K562 (cell line): ENCODE results near the gene AFF1. TPM values are rescaled to one million over a fixed set of nuclear protein-coding genes. Genes with fewer than 3 reads are reported as not detected.

Experiments used
- ATAC-seq: fragments of 200-7000 bp; cut with Tn5 transposase; 3 replicates; pipeline ENCODE4 v1.9.1; 2020; ENCODE audit warnings: moderate library complexity
- BruUV-seq: library from RNA; stranded (reverse); fragments of 400-500 nt; replicated peaks from 2 replicates; lab custom pipeline; 2021; lab: Mats Ljungman, UMichigan
- CTCF ChIA-PET: fragments of 300-600 bp; formaldehyde crosslinking; extraction: SDS; loops from one replicate; lab custom pipeline; 2021; ENCODE audit warnings: low intra/inter-chr PET ratio; lab: Yijun Ruan, JAX
- POLR2A ChIA-PET: fragments of 300-600, 350-650 bp; sonication (Branson Sonifier 250); formaldehyde crosslinking; extraction: SDS; loops from one replicate; lab custom pipeline; 2021; ENCODE audit warnings: antibody characterized with exemption, inconsistent platforms; lab: Yijun Ruan, JAX
- DNase-seq, 4 experiments: peaks; one replicate each; pipeline versions ENCODE4 v3.0.0 to v3.0.0-alpha.2; 2011 to 2018; ENCODE audit warnings: low spot score in 3 of 4, mixed read lengths in 3 of 4; ENCODE audit errors: extremely low read depth in 1 of 4
- FAIRE-seq: peaks from 2 replicates; lab custom pipeline; 2011; peaks lifted over from hg19 to GRCh38; lab: Jason Lieb, UNC
- H2AFZ ChIP-seq: 2 replicates; pipeline ENCODE4 v1.6.0; 2011; ENCODE audit warnings: low read depth, low read length, control low read depth, inconsistent platforms
- H3K27ac ChIP-seq: fragments of 200-600 bp; 3 replicates; pipeline ENCODE4 v1.8.0; 2011; ENCODE audit warnings: low read depth, mild to moderate bottlenecking, control low read depth, inconsistent platforms, low read length, moderate library complexity, mixed read lengths; ENCODE audit errors: extremely low read depth
- H3K27me3 ChIP-seq, 2 experiments: fragments of 300-600 bp in 1 of 2; 2 replicates in 1 of 2; 3 replicates in 1 of 2; pipeline versions ENCODE4 v1.6.0 to v1.8.0; 2011; ENCODE audit warnings: inconsistent platforms in 2 of 2, low read length in 2 of 2, mild to moderate bottlenecking in 1 of 2, mixed read lengths in 1 of 2, moderate library complexity in 1 of 2; ENCODE audit not compliant: control insufficient read depth in 2 of 2, insufficient read depth in 2 of 2
- H3K36me3 ChIP-seq: fragments of 300-600 bp; 3 replicates; pipeline ENCODE4 v1.8.0; 2011; ENCODE audit warnings: mild to moderate bottlenecking, low read length, inconsistent platforms; ENCODE audit not compliant: control insufficient read depth, insufficient read depth
- H3K4me1 ChIP-seq, 2 experiments: fragments of 200-600 bp in 1 of 2; replicated peaks in 1 of 2; 2 replicates in 1 of 2; 3 replicates in 1 of 2; pipeline versions ENCODE4 v1.5.1 to v1.8.0; 2011; ENCODE audit warnings: inconsistent platforms in 2 of 2, low read length in 2 of 2, mild to moderate bottlenecking in 1 of 2, mixed read lengths in 1 of 2, moderate library complexity in 1 of 2; ENCODE audit not compliant: control insufficient read depth in 2 of 2, insufficient read depth in 2 of 2
- H3K4me2 ChIP-seq: 2 replicates; pipeline ENCODE4 v1.6.1; 2011; ENCODE audit warnings: low read length, control low read depth, inconsistent platforms, mixed read lengths; ENCODE audit not compliant: insufficient read depth
- H3K4me3 ChIP-seq: fragments of 200-600 bp; sonication (generic), shearing (Covaris generic); 2 replicates; pipeline ENCODE4 v1.5.1; 2016; ENCODE audit warnings: control low read depth, inconsistent platforms
- H3K79me2 ChIP-seq: fragments of 200-600 bp; 3 replicates; pipeline ENCODE4 v1.8.0; 2011; ENCODE audit warnings: low read length, inconsistent platforms; ENCODE audit not compliant: control insufficient read depth, insufficient read depth
- H3K9ac ChIP-seq, 2 experiments: 2 replicates each; pipeline versions ENCODE4 v1.6.0 to v1.6.1; 2011; ENCODE audit warnings: low read depth in 2 of 2, low read length in 2 of 2, control low read depth in 1 of 2, inconsistent platforms in 1 of 2, mild to moderate bottlenecking in 1 of 2, mixed read lengths in 1 of 2; ENCODE audit not compliant: insufficient read depth in 1 of 2
- H3K9me1 ChIP-seq: one replicate; pipeline ENCODE4 v1.6.0; 2011; ENCODE audit warnings: inconsistent platforms, mild to moderate bottlenecking, low read length, moderate library complexity; ENCODE audit not compliant: control insufficient read depth, insufficient read depth
- H3K9me3 ChIP-seq: replicated peaks from 2 replicates; pipeline ENCODE4 v1.5.1; 2011; ENCODE audit warnings: low read depth, low read length, inconsistent platforms; ENCODE audit not compliant: control insufficient read depth, insufficient read depth
- H4K20me1 ChIP-seq: replicated peaks from 2 replicates; pipeline ENCODE4 v1.6.1; 2011; ENCODE audit warnings: low read length, inconsistent platforms, mixed read lengths; ENCODE audit not compliant: control insufficient read depth, insufficient read depth
- NFE2 ChIP-seq: IDR thresholded peaks from 2 replicates; pipeline ENCODE4 v1.6.1; 2014; ENCODE audit warnings: antibody characterized with exemption, low read depth
- PRMT5 ChIP-seq: sonication (generic); formaldehyde crosslinking; IDR thresholded peaks from 2 replicates; pipeline ENCODE4 v1.5.0; 2020; ENCODE audit warnings: missing genetic modification reagents
- TBP ChIP-seq: optimal IDR thresholded peaks from 2 replicates; pipeline ENCODE3; 2011; ENCODE audit warnings: low read depth, low read length, improper control_type of control experiment
- ZNF449 ChIP-seq: fragments of 250-450 bp; sonication (Bioruptor Pico); IDR thresholded peaks from 2 replicates; pipeline ENCODE4 v1.8.0; 2022; ENCODE audit warnings: moderate library complexity, mild to moderate bottlenecking, inconsistent platforms
- WGBS: fragments of 100-300 bp; shearing (Covaris generic); methylation state at CpG from one replicate; pipeline ENCODE4 v1.1.6; 2016; ENCODE audit warnings: low coverage, mixed read lengths; ENCODE audit not compliant: insufficient coverage; ENCODE audit errors: missing lambda C conversion rate; 5-methylcytosine and 5-hydroxymethylcytosine counted together
- in situ Hi-C: fragments of 300-500 bp; cut with MboI; formaldehyde crosslinking; loops from 4 replicates; pipeline ENCODE4 v1.15.0; 2018; ENCODE audit warnings: inconsistent platforms, mixed read lengths
- intact Hi-C: fragments of 100-400 bp; cut with micrococcal nuclease; formaldehyde crosslinking; loops from 2 replicates; pipeline ENCODE4 v1.14.2; 2022
- polyA plus RNA-seq, 8 experiments: library from polyadenylated mRNA; depleted of rRNA in 4 of 8; stranded (reverse) in 5 of 8; unstranded in 3 of 8; fragments of >200 nt; fragmentation: Nextera tagmentation in 2 of 8; fragmentation: Illumina TruSeq in 1 of 8; extraction: Ambion mirVana in 2 of 8; extraction: Trizol in 1 of 8; gene quantifications; 2 replicates each; pipeline versions ENCODE4 v1.2.1 to v1.2.3, GENCODE V29; 2011 to 2014; ENCODE audit warnings: inconsistent platforms in 1 of 8, missing spikeins in 1 of 8
- total RNA-seq, 7 experiments: library from RNA; depleted of rRNA in 6 of 7; stranded (reverse); fragments of >200 nt in 6 of 7; fragmentation: Illumina TruSeq in 2 of 7; extraction: Trizol in 2 of 7; gene quantifications; 2 replicates each; pipeline versions ENCODE4 v1.2.1 to v1.2.3, GENCODE V29; 2011 to 2021; ENCODE audit warnings: low replicate concordance in 1 of 7

AFF1 gene
- total and polyA plus RNA-seq, 9 of the 15 experiments (the other 6 are each of a cell fraction or from before 2014, with no cell fraction given): 4.1 to 47.5 (median 17.2) TPM

GRCh38 chr4:87121341-87122065, 186.7 kb downstream of the AFF1 start:
- ChIA-PET CTCF (no interaction called here), POLR2A (interaction anchor here (0.5 to 1.6 kb wide), 2 partner anchors 13 to 129 kb away, joined by 3 to 5 read pairs; no protein-coding TSS in a partner anchor)
- no peak for ATAC-seq
- Histone ChIP-seq H3K4me3 (no peak overlapping the region), H3K79me2 (no peaks in the 10 kb centered on the region; the same call in 2 of the 3 replicates), H3K27ac (no peak overlapping the region), H3K9me3 (no peaks in the 10 kb centered on the region), H3K9me1 (no peaks in the 10 kb centered on the region), H3K4me2 (no peak overlapping the region), H4K20me1 (no peaks in the 10 kb centered on the region), H3K27me3 (no peaks in the 10 kb centered on the region), H3K4me1 (no peaks in the 10 kb centered on the region), H2AFZ (no peak overlapping the region), H3K9ac (no peak overlapping the region), H3K36me3 (peaks cover 80% of the 10 kb centered on the region; the same call in 2 of the 3 replicates)
- in situ Hi-C loops (loop anchor here (25.0 kb wide), 1 partner anchor 609 kb away; no protein-coding TSS in a partner anchor), intact Hi-C loops (no loop called here)
- no peak for DNase-seq
- BruUV-seq: no TSS peak
- FAIRE-seq: peak; percentile 6
- 91% methylated on average over 4 of the region's 4 CpGs for WGBS
- TF ChIP-seq ZNF449 (CRISPR knock-in tag) (no peak), NFE2 (no peak), TBP (no peak), PRMT5 (no peak)
